ENCODE results near the gene KCTD12.
"Not testable (repeated sequence)": the region's sequence is repeated elsewhere in the genome, so short reads cannot be mapped to it uniquely, and the experiment has no call there.

KCTD12 gene

DNA sequence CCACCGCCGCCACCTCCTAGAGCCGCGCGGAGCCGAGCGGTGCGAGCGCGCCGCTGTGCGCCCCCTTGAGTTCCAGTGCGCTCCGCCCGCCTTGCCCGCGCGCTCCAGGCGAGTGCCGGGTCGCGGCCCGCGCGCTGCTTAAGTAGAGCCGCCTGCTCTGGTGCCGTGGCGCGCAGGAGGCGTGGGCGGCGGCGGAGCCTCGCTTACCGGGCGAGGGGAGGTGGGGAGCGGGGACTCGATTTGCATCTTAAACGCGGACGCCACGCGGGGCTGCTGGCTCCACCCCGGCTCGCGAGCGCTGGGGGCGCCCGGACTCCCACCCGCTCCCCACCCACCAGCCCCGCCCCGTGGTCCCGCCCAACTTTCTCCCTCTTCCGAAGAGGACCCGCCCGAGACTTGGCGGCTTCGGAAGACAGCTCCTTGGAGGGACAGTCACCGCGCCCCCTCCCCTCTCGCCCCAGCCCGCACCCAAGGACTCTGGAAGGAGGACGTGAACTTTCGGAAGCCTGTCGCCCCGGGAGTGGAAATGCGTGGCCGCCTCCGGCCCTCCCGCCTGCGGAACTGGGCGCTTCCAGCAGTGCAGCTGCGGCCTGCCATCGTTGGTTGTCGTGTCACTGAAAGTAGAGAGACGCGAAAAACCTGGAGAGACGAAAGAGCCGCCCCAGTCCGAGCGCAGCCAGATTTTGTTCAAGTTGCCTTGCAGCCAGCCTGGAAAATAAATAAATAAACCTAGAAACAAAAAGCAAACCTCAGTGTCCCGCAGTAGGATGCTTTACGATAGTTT, at the start of gene KCTD12:
Gene KCTD12, minus strand, starts transcription at position 114 of the 784 bp plus-strand sequence. CDS start 257 bp downstream, outside the sequence.
- peak; percentile 57 for DNase-seq

DNA sequence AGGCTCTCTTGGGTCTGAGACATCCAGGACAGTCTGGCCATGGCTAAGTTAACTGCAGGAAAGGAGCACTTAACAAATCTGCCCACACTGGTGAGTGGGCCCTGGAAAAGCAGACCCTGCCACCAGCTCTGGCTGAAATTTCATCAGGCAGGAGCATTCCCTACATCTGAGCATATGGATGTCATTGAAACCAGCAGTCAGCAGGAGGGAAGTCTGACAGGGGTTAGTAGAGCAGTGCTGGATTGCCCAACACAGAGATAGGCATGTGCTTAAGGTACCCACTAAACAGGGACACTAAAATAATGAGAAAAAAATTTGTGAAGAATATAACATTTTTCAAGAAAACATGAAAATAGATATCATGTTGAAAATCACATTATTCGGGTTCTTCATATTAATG, 48.5 kb upstream of the KCTD12 start:
- no peak for DNase-seq

- no peak for DNase-seq
These were observed 45.9 kb upstream of the KCTD12 start for GRCh38 chr13:76932076-76932475.

GRCh38 chr13:76929851-76930374, 43.7 kb upstream of the KCTD12 start:
- no peak for DNase-seq

DNA sequence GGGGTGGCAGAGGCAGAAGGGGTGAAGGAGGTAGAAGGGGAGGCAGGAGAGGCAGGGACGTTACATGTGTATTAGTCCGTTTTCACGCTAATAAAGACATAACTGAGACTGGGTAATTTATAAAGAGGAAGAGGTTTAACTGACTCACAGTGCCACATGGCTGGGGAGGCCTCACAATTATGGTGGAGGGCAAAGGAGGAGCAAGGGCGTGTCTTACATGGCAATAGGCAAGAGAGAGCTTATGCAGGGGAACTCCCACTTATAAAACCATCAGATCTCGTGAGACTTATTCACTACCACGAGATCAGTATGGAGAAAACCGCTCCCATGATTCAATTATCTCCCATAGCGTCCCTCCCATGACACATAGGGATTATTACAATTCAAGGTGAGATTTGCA, 43.1 kb upstream of the KCTD12 start:
- no peak for DNase-seq

- DNase-seq, result no peak
These were observed 42.3 kb upstream of the KCTD12 start for GRCh38 chr13:76928456-76928855.

DNA sequence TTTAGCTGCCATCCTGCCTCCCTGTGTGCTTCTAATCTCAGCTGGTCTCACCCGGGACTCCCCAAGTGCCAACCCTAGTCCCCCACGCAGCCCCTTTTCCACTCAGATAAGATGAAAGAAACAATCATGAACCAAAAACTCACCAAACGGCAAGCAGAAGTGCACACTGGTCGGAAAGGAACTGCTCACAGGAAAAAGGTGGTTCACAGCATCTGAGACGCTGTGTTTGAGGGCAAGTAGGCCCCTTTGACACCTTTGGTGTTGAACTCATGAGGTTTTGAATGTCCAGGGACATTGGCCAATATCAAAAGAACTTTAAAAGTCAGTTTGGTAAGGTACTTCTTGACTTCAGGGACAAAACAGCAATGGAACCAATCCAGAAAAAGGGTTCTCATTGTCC, 41.8 kb upstream of the KCTD12 start:
- DNase-seq, result no peak

- DNase-seq, result no peak
These were observed 38.9 kb upstream of the KCTD12 start for GRCh38 chr13:76925115-76925514.

DNA sequence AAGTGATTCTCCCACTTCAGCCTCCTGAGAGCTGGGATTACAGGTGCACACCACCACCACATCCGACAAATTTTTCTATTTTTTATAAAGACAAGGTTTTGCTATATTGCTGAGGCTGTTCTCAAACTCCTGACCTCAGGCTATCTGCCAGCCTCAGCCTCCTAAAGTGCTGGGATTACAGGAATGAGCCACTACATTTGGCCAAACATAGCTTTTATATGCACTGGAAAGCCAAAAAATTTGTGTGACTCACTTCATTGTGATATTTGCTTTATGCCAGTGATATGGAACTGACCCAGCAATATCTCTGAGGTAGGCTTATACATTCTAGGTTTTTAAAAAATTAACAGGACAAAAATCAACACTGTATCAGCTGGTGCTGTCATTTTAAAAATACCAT, 35.3 kb upstream of the KCTD12 start:
- DNase-seq, result no peak

DNA sequence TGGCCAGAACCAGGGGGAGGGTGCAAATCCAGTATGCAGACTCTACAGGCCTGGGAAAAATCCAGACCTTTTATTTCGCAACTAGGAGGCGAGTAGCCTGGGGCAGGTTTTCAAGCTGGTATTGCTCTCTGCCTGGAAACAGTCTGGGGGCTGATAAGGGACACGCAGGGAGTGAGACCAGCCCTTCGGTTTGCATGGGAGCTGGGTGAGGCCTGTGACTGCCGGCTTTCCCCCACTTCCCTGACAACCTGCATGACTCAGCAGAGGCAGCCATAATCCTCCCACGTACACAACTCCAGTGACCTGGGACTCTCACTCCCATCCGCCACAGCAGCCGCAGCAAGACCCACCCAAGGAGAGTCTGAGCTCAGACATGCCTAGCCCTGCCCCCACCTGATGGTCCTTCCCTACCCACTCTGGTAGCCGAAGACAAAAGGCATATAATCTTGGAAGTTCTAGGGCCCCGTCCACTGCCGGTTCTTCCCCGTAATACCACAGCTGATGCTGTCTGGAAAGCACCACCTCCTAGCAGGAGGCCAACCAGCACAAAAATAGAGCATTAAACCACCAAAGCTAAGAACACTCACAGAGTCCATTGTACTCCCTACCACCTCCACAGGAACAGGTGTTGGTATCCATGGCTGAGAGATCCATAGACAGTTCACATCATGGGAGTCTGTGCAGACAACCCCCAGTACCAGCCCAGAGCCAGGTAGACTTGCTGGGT, 31.7 kb upstream of the KCTD12 start:
- not testable (repeated sequence) for DNase-seq

DNA sequence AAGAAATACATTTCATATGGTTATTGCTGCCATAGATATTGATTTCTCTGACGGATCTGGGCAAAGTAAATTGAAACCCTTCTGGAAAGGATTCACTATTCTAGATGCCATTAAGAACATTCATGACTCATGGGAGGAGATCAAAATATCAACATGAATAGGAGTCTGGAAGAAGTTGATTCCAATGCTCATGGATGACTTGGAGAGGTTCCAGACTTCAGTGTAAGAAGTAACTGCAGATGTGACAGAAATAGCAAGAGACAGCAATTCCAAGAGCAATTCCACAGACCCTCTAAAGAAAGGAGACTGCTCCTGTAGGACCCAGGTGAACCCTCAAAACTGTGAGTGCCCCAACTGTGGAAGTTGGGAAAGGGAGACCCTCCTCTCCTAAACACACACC, 30.9 kb upstream of the KCTD12 start:
- no peak for DNase-seq

DNA sequence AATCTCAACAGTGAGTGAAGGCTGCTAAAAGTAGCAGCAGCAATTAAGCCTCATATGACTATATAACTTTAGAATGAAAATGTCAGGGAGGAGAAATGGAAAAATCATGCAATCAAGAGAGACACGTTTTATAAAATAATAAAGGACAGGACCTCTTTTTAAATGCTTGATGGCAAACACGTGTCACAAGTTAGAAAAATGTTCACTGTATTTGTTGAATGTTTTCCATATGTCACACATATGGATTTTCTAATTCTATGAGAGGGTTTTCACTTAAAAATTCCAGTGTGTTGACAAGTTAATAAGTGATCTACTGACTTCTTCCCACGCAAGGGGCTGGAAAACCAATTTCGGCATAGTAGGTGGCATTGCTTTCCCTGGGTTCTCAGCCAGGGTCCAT, 27.7 kb upstream of the KCTD12 start:
- no peak for DNase-seq

GRCh38 chr13:76912476-76912875, 26.3 kb upstream of the KCTD12 start:
- DNase-seq, result no peak

GRCh38 chr13:76904507-76904906, 18.3 kb upstream of the KCTD12 start:
- DNase-seq, result no peak

DNA sequence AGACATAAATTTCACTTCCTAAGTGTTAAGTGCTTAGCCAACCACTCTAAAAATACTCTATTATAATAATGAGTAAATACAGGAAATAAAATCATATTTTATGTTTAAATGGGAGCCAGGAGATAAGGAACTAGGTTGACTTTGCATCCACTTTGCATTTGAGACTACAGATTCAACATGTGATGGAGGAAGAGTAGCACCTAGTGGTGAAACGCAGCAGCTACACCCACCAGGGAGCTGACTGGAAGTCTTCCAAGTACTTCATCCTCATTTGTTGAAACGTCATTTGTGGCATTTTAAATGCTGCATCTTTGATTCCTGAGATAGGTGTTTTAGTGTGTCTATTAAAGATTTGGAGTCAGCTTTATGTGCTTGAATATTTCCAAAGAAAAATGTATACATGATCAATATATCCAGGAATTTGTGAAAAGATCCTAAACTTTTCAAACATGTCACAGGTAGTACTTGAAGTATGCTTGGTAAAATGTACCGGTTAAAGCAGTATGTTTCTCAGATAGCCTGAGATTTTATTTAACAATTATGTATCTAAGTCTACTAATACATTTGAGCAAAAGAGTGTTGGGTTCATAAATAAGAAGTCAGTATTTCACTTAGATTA, 17.4 kb upstream of the KCTD12 start:
- DNase-seq, result peak; percentile 69

DNA sequence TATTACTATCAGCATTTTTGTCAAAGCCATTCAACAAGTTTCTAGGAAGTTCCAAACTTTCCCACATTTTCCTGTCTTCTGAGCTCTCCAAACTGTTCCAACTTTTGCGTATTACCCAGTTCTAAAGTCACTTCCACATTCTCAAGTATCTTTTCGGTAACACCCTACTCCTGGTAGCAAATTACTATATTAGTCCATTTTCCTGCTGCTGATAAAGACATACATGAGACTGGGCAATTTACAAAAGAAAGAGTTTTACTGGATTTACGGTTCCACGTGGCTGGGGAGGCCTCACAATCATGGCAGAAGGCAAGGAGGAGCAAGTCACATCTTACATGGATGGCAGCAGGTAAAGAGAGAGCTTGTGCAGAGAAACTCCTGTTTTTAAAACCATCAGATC, 12.9 kb upstream of the KCTD12 start:
- not testable (repeated sequence) for DNase-seq

DNA sequence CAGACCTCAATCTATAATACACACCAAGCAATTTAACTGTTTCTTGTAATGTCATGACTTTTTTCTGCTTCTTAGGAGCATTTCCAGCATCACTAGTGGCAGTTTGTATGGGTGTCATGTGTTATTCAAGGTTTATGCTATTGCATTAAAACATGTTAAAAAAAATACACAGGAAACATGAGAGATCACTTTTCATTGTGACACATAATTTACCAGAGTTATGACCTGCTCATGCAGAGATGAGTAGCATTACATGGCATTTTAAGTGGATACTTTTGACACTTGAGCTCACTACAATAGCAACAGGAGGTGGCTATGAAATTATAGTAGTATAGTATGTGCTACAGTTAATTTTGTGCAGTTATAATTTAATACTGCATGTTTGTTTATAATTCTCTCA, 11.0 kb upstream of the KCTD12 start:
- DNase-seq, result not testable (repeated sequence)

DNA sequence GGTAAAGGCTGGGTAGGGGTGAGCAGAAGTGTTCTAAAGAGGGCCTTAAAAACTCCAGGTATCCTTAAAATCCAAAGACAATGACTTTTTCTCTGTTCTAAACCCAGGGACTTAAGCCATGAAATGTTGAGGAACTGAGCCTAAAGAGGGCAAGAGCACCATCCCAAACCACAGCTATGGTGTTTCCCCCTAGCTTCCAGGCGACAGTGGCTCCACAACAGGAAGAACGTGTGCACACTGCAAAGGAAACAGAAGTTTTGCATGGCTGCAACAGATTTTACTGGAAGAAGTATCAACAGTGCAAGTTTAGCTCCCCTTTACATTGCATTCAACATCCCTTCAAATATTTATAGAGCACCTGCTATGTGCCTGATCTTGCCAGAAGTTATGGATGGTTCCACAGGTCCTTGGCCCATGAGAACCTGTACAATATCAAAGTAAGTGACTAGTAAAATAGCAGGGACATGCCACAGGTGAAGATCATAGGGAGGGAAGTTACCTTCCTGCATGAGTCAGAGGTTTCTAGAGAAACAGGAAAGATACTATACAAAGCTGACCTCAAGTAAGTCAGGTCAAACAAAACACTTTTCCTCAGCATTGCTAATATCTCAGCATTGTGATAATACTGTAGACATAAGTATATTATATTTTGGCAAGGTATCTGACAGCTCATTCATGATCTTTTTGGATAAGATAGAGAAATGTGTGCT, 8.4 kb upstream of the KCTD12 start:
- no peak for DNase-seq

DNA sequence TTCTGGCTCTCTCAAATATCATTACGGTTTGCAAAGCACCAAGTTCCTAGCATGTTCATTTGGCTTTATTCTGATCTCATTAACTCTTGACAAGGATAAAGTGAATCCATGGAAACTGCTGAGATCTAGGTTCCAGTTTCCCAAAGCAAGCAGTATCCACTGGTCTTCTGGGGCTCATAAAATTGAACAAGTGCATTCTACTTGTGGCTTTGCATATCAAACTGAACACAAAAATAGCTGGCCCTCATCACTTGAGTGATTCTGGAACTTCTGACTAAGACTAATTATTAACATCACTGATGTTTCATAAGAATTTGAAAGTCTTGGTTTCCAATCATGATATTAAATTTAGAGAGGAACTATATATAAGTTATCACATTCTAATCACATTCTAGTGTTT, 6.3 kb upstream of the KCTD12 start:
- DNase-seq, result no peak

DNA sequence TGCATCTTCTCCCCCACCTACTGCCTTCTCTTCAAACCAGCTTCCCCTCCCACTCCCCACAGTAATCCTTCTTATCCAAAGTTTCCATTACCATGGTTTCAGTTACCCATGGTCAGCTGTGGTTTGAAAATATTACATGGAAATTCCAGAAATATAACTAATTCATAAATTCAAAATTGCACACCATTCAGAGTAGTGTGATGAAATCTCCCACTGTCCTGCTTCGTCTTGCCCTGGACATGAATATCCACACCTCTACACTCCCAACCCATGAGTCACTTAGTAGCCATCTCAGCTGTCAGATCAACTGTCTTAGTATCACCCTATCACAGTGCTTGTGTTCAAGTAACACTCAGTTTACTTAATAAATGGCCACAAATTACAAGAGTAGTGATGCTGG, 3.8 kb upstream of the KCTD12 start:
- no peak for DNase-seq

DNA sequence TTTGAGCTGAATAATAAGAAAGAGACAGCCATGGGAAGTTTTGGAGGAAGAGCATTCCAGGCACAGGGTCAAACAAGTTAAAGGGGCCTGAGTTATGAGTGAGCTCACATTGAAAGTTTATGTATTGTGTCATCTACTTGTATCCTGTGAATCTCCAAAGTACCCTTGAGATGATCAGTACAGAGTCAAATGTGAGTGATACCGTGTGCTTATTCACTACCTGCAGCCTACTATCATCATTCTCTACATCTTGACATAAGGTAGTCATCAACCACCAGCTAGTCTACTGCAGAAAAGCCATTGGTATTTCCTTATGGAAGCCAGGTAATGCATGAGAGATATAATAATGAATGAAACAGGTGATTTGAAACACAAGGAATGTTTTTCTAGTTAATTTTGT, 3.0 kb upstream of the KCTD12 start:
- no peak for DNase-seq

DNA sequence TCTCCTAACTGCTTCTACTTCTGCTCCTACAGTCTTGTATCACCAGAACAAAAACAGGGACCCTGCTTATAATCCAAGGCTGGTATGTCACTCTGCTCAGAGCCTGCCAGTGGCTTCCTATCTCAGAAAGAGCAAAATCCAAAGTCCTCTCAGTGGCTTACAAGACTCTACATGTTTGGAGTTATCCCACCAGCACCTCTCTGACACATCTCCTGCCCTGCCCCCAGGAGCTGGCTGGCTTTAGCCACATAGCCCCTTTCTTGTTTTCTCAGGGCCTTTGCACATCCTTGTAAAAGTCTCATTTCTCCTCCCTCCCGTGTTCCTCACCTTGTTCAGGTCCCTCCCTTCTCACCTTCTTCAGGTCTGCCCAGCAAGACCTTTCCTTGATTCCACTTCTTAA, 2.2 kb upstream of the KCTD12 start:
- DNase-seq, result no peak

DNA sequence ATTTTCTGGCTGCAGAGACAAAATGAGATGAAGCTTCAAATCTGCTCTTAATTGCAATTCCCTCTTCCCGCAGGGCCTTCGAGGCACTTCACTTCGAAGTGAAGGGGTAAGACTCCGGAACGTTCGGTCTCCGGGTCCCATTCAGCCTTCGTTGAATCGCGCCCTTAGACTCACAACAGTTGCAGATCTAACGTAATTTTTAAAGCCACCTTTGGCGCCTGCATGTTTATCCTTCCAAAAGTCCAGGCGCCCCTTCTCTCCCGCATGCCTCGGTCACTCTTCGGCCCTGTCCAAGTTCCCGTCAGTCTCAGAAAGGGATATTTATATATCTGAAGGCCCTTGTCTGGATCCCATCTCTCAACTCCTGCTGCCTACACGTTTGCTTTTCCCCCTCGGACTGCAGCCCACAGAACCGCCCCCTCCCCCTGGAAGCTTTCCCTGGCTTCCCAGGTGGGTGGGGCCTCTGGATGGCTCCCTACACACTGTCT, 915 bp upstream of the KCTD12 start:
- no peak for DNase-seq
